ENCODE data around the gene KATNAL2.

GRCh38 chr18:47032945-47033344 lies 115.5 kb downstream of the KATNAL2 start:
- TF ChIP-seq, protein P1, sequence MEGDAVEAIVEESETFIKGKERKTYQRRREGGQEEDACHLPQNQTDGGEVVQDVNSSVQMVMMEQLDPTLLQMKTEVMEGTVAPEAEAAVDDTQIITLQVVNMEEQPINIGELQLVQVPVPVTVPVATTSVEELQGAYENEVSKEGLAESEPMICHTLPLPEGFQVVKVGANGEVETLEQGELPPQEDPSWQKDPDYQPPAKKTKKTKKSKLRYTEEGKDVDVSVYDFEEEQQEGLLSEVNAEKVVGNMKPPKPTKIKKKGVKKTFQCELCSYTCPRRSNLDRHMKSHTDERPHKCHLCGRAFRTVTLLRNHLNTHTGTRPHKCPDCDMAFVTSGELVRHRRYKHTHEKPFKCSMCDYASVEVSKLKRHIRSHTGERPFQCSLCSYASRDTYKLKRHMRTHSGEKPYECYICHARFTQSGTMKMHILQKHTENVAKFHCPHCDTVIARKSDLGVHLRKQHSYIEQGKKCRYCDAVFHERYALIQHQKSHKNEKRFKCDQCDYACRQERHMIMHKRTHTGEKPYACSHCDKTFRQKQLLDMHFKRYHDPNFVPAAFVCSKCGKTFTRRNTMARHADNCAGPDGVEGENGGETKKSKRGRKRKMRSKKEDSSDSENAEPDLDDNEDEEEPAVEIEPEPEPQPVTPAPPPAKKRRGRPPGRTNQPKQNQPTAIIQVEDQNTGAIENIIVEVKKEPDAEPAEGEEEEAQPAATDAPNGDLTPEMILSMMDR (IDR thresholded peaks at IDR 0.05), result no peak
- no peak for TF ChIP-seq POLR2A (IDR thresholded peaks at IDR 0.05)

All from heart left ventricle (tissue), 13 donors.